Neural cell (in vitro differentiated cells): ENCODE data around the gene FAP. TPM values are rescaled to one million over a fixed set of nuclear protein-coding genes. Genes with fewer than 3 reads are reported as not detected.

ENCODE experiments used
- H2AFZ ChIP-seq: fragments of 200-600, 300-800 bp; sonication (generic), shearing (Covaris generic); 2 replicates; pipeline ENCODE4 v1.6.0; 2014; ENCODE audit warnings: low read depth, mild to moderate bottlenecking, antibody characterized with exemption, low read length, moderate library complexity
- H3F3A ChIP-seq: fragments of 200-600 bp; shearing (Covaris generic); 2 replicates; pipeline ENCODE4 v1.6.1; 2016; ENCODE audit warnings: mild to moderate bottlenecking, moderate library complexity, mixed read lengths, antibody characterized with exemption, low read length; ENCODE audit not compliant: insufficient read depth, poor library complexity, severe bottlenecking
- H3K27ac ChIP-seq: fragments of 200-600, 300-800 bp; sonication (generic), shearing (Covaris generic); 2 replicates; pipeline ENCODE4 v1.5.1; 2014; ENCODE audit warnings: mild to moderate bottlenecking, low read length, moderate library complexity
- H3K27me3 ChIP-seq: fragments of 300-800, 200-600 bp; sonication (generic), shearing (Covaris generic); 2 replicates; pipeline ENCODE4 v1.6.0; 2014; ENCODE audit warnings: mild to moderate bottlenecking, low read depth, low read length, moderate library complexity; ENCODE audit not compliant: insufficient read depth
- H3K36me3 ChIP-seq: fragments of 300-800, 200-600 bp; sonication (generic), shearing (Covaris generic); 2 replicates; pipeline ENCODE4 v1.5.1; 2014; ENCODE audit warnings: mild to moderate bottlenecking, antibody characterized with exemption, low read length, moderate library complexity; ENCODE audit not compliant: insufficient read depth
- H3K4me2 ChIP-seq: fragments of 300-800, 200-600 bp; sonication (generic), shearing (Covaris generic); 2 replicates; pipeline ENCODE4 v1.6.0; 2014; ENCODE audit warnings: mild to moderate bottlenecking, low read length
- H3K4me3 ChIP-seq: fragments of 300-800, 200-600 bp; sonication (generic), shearing (Covaris generic); 2 replicates; pipeline ENCODE4 v1.5.1; 2014; ENCODE audit warnings: mild to moderate bottlenecking, low read length, moderate library complexity
- H3K79me2 ChIP-seq: fragments of 200-600 bp; shearing (Covaris generic); replicated peaks from 2 replicates; pipeline ENCODE4 v1.6.0; 2014; ENCODE audit warnings: mild to moderate bottlenecking, low read length, moderate library complexity; ENCODE audit not compliant: insufficient read depth
- H3K9ac ChIP-seq: fragments of 300-800, 200-600 bp; sonication (generic), shearing (Covaris generic); 2 replicates; pipeline ENCODE4 v1.6.1; 2016; ENCODE audit warnings: mild to moderate bottlenecking, low read length, mixed read lengths
- H3K9me2 ChIP-seq: fragments of 200-600 bp; shearing (Covaris generic); 2 replicates; pipeline ENCODE4 v1.6.1; 2016; ENCODE audit warnings: mild to moderate bottlenecking, low read length, mixed read lengths; ENCODE audit not compliant: insufficient read depth
- H3K9me3 ChIP-seq: fragments of 200-600, 300-800 bp; sonication (generic), shearing (Covaris generic); 2 replicates; pipeline ENCODE4 v1.6.1; 2016; ENCODE audit warnings: mild to moderate bottlenecking, mixed run types, low read length, moderate library complexity, mixed read lengths
- H4K20me1 ChIP-seq: fragments of 200-600 bp; shearing (Covaris generic); 2 replicates; pipeline ENCODE4 v1.6.1; 2016; ENCODE audit warnings: mild to moderate bottlenecking, mixed run types; ENCODE audit not compliant: insufficient read depth
- CTCF ChIP-seq: fragments of 450-650 bp; IDR thresholded peaks from 2 replicates; pipeline ENCODE4 v1.5.1; 2014; ENCODE audit warnings: antibody characterized with exemption, mild to moderate bottlenecking, moderate library complexity; ENCODE audit not compliant: poor library complexity, severe bottlenecking
- EP300 ChIP-seq: fragments of 450-650 bp; conservative IDR thresholded peaks from 2 replicates; pipeline ENCODE4 v1.6.1; 2014; ENCODE audit warnings: antibody characterized with exemption, mild to moderate bottlenecking, moderate library complexity; ENCODE audit not compliant: poor library complexity, severe bottlenecking
- EZH2 ChIP-seq: fragments of 200-600, 300-800 bp; shearing (Covaris generic), sonication (generic); IDR thresholded peaks from 2 replicates; pipeline ENCODE4 v1.6.1; 2014; ENCODE audit warnings: antibody characterized with exemption, low read length, borderline replicate concordance, mild to moderate bottlenecking; ENCODE audit not compliant: insufficient read depth, poor library complexity, severe bottlenecking
- MXI1 ChIP-seq: fragments of 450-650 bp; conservative IDR thresholded peaks from 2 replicates; pipeline ENCODE4 v1.6.1; 2014; ENCODE audit warnings: antibody characterized with exemption, mild to moderate bottlenecking; ENCODE audit not compliant: poor library complexity, severe bottlenecking
- POLR2AphosphoS5 ChIP-seq: IDR thresholded peaks from 2 replicates; pipeline ENCODE4 v1.6.1; 2012
- RAD21 ChIP-seq: fragments of 450-650 bp; conservative IDR thresholded peaks from 2 replicates; pipeline ENCODE4 v1.6.1; 2014; ENCODE audit warnings: antibody characterized with exemption, mild to moderate bottlenecking, moderate library complexity
- REST ChIP-seq: IDR thresholded peaks from 2 replicates; pipeline ENCODE4 v1.6.1; 2012; ENCODE audit warnings: borderline replicate concordance
- SMC3 ChIP-seq: fragments of 450-650 bp; conservative IDR thresholded peaks from 2 replicates; pipeline ENCODE4 v1.6.1; 2014; ENCODE audit warnings: antibody characterized with exemption, mild to moderate bottlenecking, moderate library complexity; ENCODE audit not compliant: poor library complexity
- TAF1 ChIP-seq: IDR thresholded peaks from 2 replicates; pipeline ENCODE4 v1.6.1; 2012; ENCODE audit warnings: low read depth
- polyA plus RNA-seq: library from polyadenylated mRNA; depleted of rRNA; stranded (reverse); fragments of >200 nt; gene quantifications from 2 replicates; pipeline ENCODE4 v1.2.3, GENCODE V29; 2014

The FAP gene
- polyA plus RNA-seq, 1 donor from 2014 or later, result 0.16 TPM

- Histone ChIP-seq H3K4me2 (no peak overlapping the region), H3K9me2 (peaks cover 3% of the 10 kb centered on the region), H3K4me3 (no peak overlapping the region), H3F3A (no peaks in the 10 kb centered on the region), H3K79me2 (no peaks in the 10 kb centered on the region), H3K9me3 (no peaks in the 10 kb centered on the region), H2AFZ (no peak overlapping the region), H3K27ac (no peak overlapping the region), H3K36me3 (no peaks in the 10 kb centered on the region), H3K9ac (no peak overlapping the region), H3K27me3 (no peaks in the 10 kb centered on the region), H4K20me1 (no peaks in the 10 kb centered on the region)
- TF ChIP-seq RAD21 (no peak), EP300 (no peak), MXI1 (no peak), SMC3 (no peak), CTCF (no peak), TAF1 (no peak)
Measured at GRCh38 chr2:162212366-162212765, 30.9 kb downstream of the FAP start.

GRCh38 chr2:162211732-162212131, 31.5 kb downstream of the FAP start:
- no peaks in the 10 kb centered on the region for H3F3A ChIP-seq

GRCh38 chr2:162210385-162210784, 32.9 kb downstream of the FAP start:
- no peak overlapping the region for H2AFZ ChIP-seq
- no peaks in the 10 kb centered on the region for H3K36me3 ChIP-seq
- H3K79me2 ChIP-seq, result no peaks in the 10 kb centered on the region
- H3K9ac ChIP-seq, result no peak overlapping the region
- H4K20me1 ChIP-seq, result no peaks in the 10 kb centered on the region
- TF ChIP-seq POLR2AphosphoS5 (no peak), EP300 (no peak), SMC3 (no peak), RAD21 (no peak), TAF1 (no peak), MXI1 (no peak), EZH2 (no peak), REST (no peak), CTCF (no peak)
- H3K4me2 ChIP-seq, result no peak overlapping the region
- no peaks in the 10 kb centered on the region for H3K9me3 ChIP-seq
- H3K27me3 ChIP-seq, result no peaks in the 10 kb centered on the region
- no peak overlapping the region for H3K27ac ChIP-seq
- peaks cover 3% of the 10 kb centered on the region for H3K9me2 ChIP-seq
- H3F3A ChIP-seq, result no peaks in the 10 kb centered on the region
- H3K4me3 ChIP-seq, result no peak overlapping the region

More at GRCh38 chr2:162211732-162212131, 31.5 kb downstream of the FAP start:
- TF ChIP-seq RAD21 (no peak), EP300 (no peak), SMC3 (no peak)
- Histone ChIP-seq H3K27ac (no peak overlapping the region), H2AFZ (no peak overlapping the region), H3K27me3 (no peaks in the 10 kb centered on the region), H3K4me3 (no peak overlapping the region), H3K9me3 (no peaks in the 10 kb centered on the region), H3K36me3 (no peaks in the 10 kb centered on the region), H3K9ac (no peak overlapping the region), H3K9me2 (peaks cover 3% of the 10 kb centered on the region), H3K79me2 (no peaks in the 10 kb centered on the region), H4K20me1 (no peaks in the 10 kb centered on the region), H3K4me2 (no peak overlapping the region)
